Measurements from ENCODE around the gene ZSCAN29.

Gene ZSCAN29

GRCh38 chr15:43370975-43371974, at the start of gene ZSCAN29, which contains the start of gene TUBGCP4:
TSS of gene ZSCAN29 (minus strand) at chr15:43371043. CDS start at chr15:43369913, 1,130 bp downstream.
TSS of gene TUBGCP4 (plus strand) at chr15:43371101. CDS start at chr15:43371355, 254 bp downstream.
- peak; percentile 49 for TF ChIP-seq CTCF (IDR thresholded peaks at IDR 0.05; ENCODE audit: control extremely low read depth, extremely low read depth, low read depth, missing control alignments)
- POLR2A ChIA-PET: no interaction called here
- peak; percentile 96 for DNase-seq (ENCODE audit: extremely low spot score)
- CTCF ChIA-PET: interaction anchor here (0.8 to 3.0 kb wide), 15 partner anchors 9 to 400 kb away, joined by 3 to 20 read pairs (median 4); no protein-coding TSS in a partner anchor

- ChIA-PET POLR2A (no interaction called here), CTCF (interaction anchor here (1.3 kb wide), 1 partner anchor 8 kb away, joined by 5 read pairs; no protein-coding TSS in a partner anchor)
- TF ChIP-seq CTCF (IDR thresholded peaks at IDR 0.05; ENCODE audit: control extremely low read depth, extremely low read depth, low read depth, missing control alignments): no peak
- no peak for DNase-seq (ENCODE audit: extremely low spot score)
These were observed 49.6 kb upstream of the ZSCAN29 start for GRCh38 chr15:43420435-43420834.

- POLR2A ChIA-PET: no interaction called here
- CTCF ChIA-PET: no interaction called here
- TF ChIP-seq CTCF (IDR thresholded peaks at IDR 0.05; ENCODE audit: control extremely low read depth, extremely low read depth, low read depth, missing control alignments): no peak
- DNase-seq (ENCODE audit: extremely low spot score): no peak
These were observed 43.4 kb upstream of the ZSCAN29 start for GRCh38 chr15:43414196-43414595.

GRCh38 chr15:43412096-43412495, 41.3 kb upstream of the ZSCAN29 start:
- no peak for DNase-seq (ENCODE audit: extremely low spot score)
- TF ChIP-seq CTCF (IDR thresholded peaks at IDR 0.05; ENCODE audit: control extremely low read depth, extremely low read depth, low read depth, missing control alignments): no peak
- POLR2A ChIA-PET: no interaction called here
- CTCF ChIA-PET: interaction anchor here (1.1 kb wide), 1 partner anchor 36 kb away, joined by 3 read pairs; no protein-coding TSS in a partner anchor

GRCh38 chr15:43410572-43411214, 39.9 kb upstream of the ZSCAN29 start:
- TF ChIP-seq CTCF (IDR thresholded peaks at IDR 0.05; ENCODE audit: control extremely low read depth, extremely low read depth, low read depth, missing control alignments): no peak
- POLR2A ChIA-PET: no interaction called here
- no peak for DNase-seq (ENCODE audit: extremely low spot score)
- CTCF ChIA-PET: interaction anchor here (1.0 to 2.5 kb wide), 2 partner anchors 12 to 32 kb away, joined by 3 to 9 read pairs; no protein-coding TSS in a partner anchor

GRCh38 chr15:43408789-43409188, 37.9 kb upstream of the ZSCAN29 start:
- no peak for DNase-seq (ENCODE audit: extremely low spot score)

More at GRCh38 chr15:43408789-43409188, 37.9 kb upstream of the ZSCAN29 start:
- TF ChIP-seq CTCF (IDR thresholded peaks at IDR 0.05; ENCODE audit: control extremely low read depth, extremely low read depth, low read depth, missing control alignments): no peak
- ChIA-PET CTCF (interaction anchor here (0.7 to 2.5 kb wide), 3 partner anchors 10 to 33 kb away, joined by 3 to 9 read pairs (median 3); no protein-coding TSS in a partner anchor), POLR2A (no interaction called here)

Data from GM10248 (cell line).